HCT116 (cell line): Measurements from ENCODE around the gene PLEKHM1. TPM values are rescaled to one million over a fixed set of nuclear protein-coding genes. Genes with fewer than 3 reads are reported as not detected.
A peak's percentile ranks its signal among the peaks of the same experiment; 100 is the strongest.

Experiments
- ATAC-seq: fragments of 200-7000 bp; cut with Tn5 transposase; 2 replicates; pipeline ENCODE4 v1.9.1; 2020; ENCODE audit warnings: mild to moderate bottlenecking, moderate library complexity
- BruUV-seq: library from RNA; stranded (reverse); fragments of 400-500 nt; replicated peaks from 2 replicates; lab custom pipeline; 2021; lab: Mats Ljungman, UMichigan
- CTCF ChIA-PET: fragments of 300-600 bp; sonication (Branson Sonifier 250); formaldehyde crosslinking; loops from one replicate; lab custom pipeline; 2021; ENCODE audit warnings: antibody characterized with exemption; lab: Charles Lee
- POLR2A ChIA-PET: fragments of 300-600, 350-600 bp; sonication (Branson Sonifier 250); formaldehyde crosslinking; loops from one replicate; lab custom pipeline; 2021; ENCODE audit warnings: antibody characterized with exemption; lab: Charles Lee
- RAD21 ChIA-PET, 2 experiments: fragments of 300-600 bp; sonication (Branson Sonifier 250); formaldehyde crosslinking; loops; one replicate each; lab custom pipeline; 2023; ENCODE audit warnings: low total read pairs in 2 of 2; ENCODE audit not compliant: uncharacterized antibody in 2 of 2, unreplicated experiment in 2 of 2, low non-redundant PET in 1 of 2; lab: Charles Lee
- DNase-seq: peaks from one replicate; pipeline ENCODE4 v3.0.0-alpha.2; 2010; ENCODE audit warnings: low read depth, low spot score
- H2AFZ ChIP-seq: fragments of 200-600 bp; shearing (Covaris generic), sonication (generic); 2 replicates; pipeline ENCODE4 v1.6.1; 2017; ENCODE audit warnings: low read depth, mixed run types, mixed read lengths, antibody characterized with exemption, low read length; ENCODE audit not compliant: poor library complexity, severe bottlenecking
- H3K27ac ChIP-seq: 2 replicates; pipeline ENCODE4 v1.5.1; 2012; ENCODE audit warnings: low read depth, low read length
- H3K27me3 ChIP-seq: fragments of 200-600 bp; sonication (generic); 2 replicates; pipeline ENCODE4 v1.6.1; 2016; ENCODE audit warnings: mixed run types, low read length, mixed read lengths; ENCODE audit not compliant: insufficient read depth
- H3K36me3 ChIP-seq, 2 experiments: fragments of 200-500 bp in 1 of 2; fragments of 200-600 bp in 1 of 2; sonication (Bioruptor generic) in 1 of 2; sonication (generic) in 1 of 2; 2 replicates each; pipeline versions ENCODE4 v1.5.1 to v1.6.1; 2014 to 2016; ENCODE audit warnings: low read length in 2 of 2, inconsistent platforms in 1 of 2, mixed read lengths in 1 of 2, mixed run types in 1 of 2; ENCODE audit not compliant: insufficient read depth in 2 of 2, control insufficient read depth in 1 of 2
- H3K4me1 ChIP-seq, 2 experiments: fragments of 200-600 bp in 1 of 2; sonication (generic) in 1 of 2; 2 replicates each; pipeline versions ENCODE4 v1.5.1 to v1.6.1; 2012 to 2017; ENCODE audit warnings: low read length in 2 of 2, inconsistent platforms in 1 of 2, mild to moderate bottlenecking in 1 of 2, mixed read lengths in 1 of 2, mixed run types in 1 of 2, moderate library complexity in 1 of 2; ENCODE audit not compliant: insufficient read depth in 2 of 2, control insufficient read depth in 1 of 2
- H3K4me2 ChIP-seq: fragments of 200-600 bp; sonication (generic); 2 replicates; pipeline ENCODE4 v1.6.1; 2017; ENCODE audit warnings: mixed run types, low read length, mixed read lengths
- H3K4me3 ChIP-seq, 2 experiments: fragments of 200-600 bp in 1 of 2; sonication (generic) in 1 of 2; replicated peaks in 1 of 2; 2 replicates each; pipeline ENCODE4 v1.5.1; 2011 to 2016; ENCODE audit warnings: low read length in 2 of 2, control low read depth in 1 of 2, low read depth in 1 of 2, mild to moderate bottlenecking in 1 of 2, mixed read lengths in 1 of 2, mixed run types in 1 of 2
- H3K79me2 ChIP-seq: fragments of 200-600 bp; sonication (generic); 2 replicates; pipeline ENCODE4 v1.6.1; 2017; ENCODE audit warnings: mild to moderate bottlenecking, mixed run types, low read length, moderate library complexity, mixed read lengths; ENCODE audit not compliant: insufficient read depth
- H3K9ac ChIP-seq: fragments of 200-600 bp; sonication (generic); 2 replicates; pipeline ENCODE4 v1.6.1; 2016; ENCODE audit warnings: low read length, mixed read lengths
- H3K9me2 ChIP-seq: fragments of 200-600 bp; sonication (generic), shearing (Covaris generic); 2 replicates; pipeline ENCODE4 v1.6.1; 2017; ENCODE audit warnings: mixed run types, mild to moderate bottlenecking, moderate library complexity; ENCODE audit not compliant: insufficient read depth
- H3K9me3 ChIP-seq, 2 experiments: fragments of 200-500 bp in 1 of 2; fragments of 200-600 bp in 1 of 2; sonication (Bioruptor generic) in 1 of 2; sonication (generic) in 1 of 2; 2 replicates each; pipeline ENCODE4 v1.6.1; 2014 to 2017; ENCODE audit warnings: low read length in 2 of 2, mixed read lengths in 2 of 2, inconsistent platforms in 1 of 2, low read depth in 1 of 2, mild to moderate bottlenecking in 1 of 2, mixed run types in 1 of 2, moderate library complexity in 1 of 2; ENCODE audit not compliant: control insufficient read depth in 1 of 2, insufficient read depth in 1 of 2
- H4K20me1 ChIP-seq: fragments of 200-600 bp; sonication (generic), shearing (Covaris generic); 2 replicates; pipeline ENCODE4 v1.6.1; 2017; ENCODE audit warnings: mixed run types, mild to moderate bottlenecking, moderate library complexity; ENCODE audit not compliant: insufficient read depth
- EGR1 ChIP-seq: IDR thresholded peaks from 2 replicates; pipeline ENCODE4 v1.6.1; 2012; ENCODE audit warnings: low read depth
- ELF1 ChIP-seq: IDR thresholded peaks from 2 replicates; pipeline ENCODE4 v1.6.1; 2012; ENCODE audit warnings: low read depth, borderline replicate concordance
- EZH2 ChIP-seq: fragments of 200-600 bp; sonication (generic); IDR thresholded peaks from 2 replicates; pipeline ENCODE4 v1.6.1; 2017; ENCODE audit warnings: antibody characterized with exemption, mixed run types
- JUND ChIP-seq: IDR thresholded peaks from 2 replicates; pipeline ENCODE4 v1.6.1; 2012
- POLR2A ChIP-seq: IDR thresholded peaks from 2 replicates; pipeline ENCODE4 v1.7.0; 2011; ENCODE audit warnings: borderline replicate concordance; ENCODE audit not compliant: insufficient read depth, insufficient read length; ENCODE audit errors: extremely low read depth
- RAD21 ChIP-seq: IDR thresholded peaks from 2 replicates; pipeline ENCODE4 v1.6.1; 2012; ENCODE audit warnings: low read depth, mild to moderate bottlenecking
- SP1 ChIP-seq: IDR thresholded peaks from 2 replicates; pipeline ENCODE4 v1.6.1; 2012; ENCODE audit warnings: low read depth
- TCF7L2 ChIP-seq: IDR thresholded peaks from 2 replicates; pipeline ENCODE4 v1.7.0; 2011; ENCODE audit warnings: borderline replicate concordance, inconsistent platforms; ENCODE audit not compliant: insufficient read depth, insufficient read length; ENCODE audit errors: extremely low read depth
- YY1 ChIP-seq: IDR thresholded peaks from 2 replicates; pipeline ENCODE4 v1.6.1; 2011; ENCODE audit warnings: low read length, low read depth, moderate library complexity, mild to moderate bottlenecking; ENCODE audit not compliant: insufficient replicate concordance; ENCODE audit errors: extremely low read depth
- ZNF274 ChIP-seq: fragments of 200-500 bp; sonication (Bioruptor generic); IDR thresholded peaks from 2 replicates; pipeline ENCODE4 v1.6.1; 2014; ENCODE audit warnings: mild to moderate bottlenecking, low read depth, low read length, inconsistent platforms
- intact Hi-C: fragments of 100-400 bp; cut with micrococcal nuclease; formaldehyde crosslinking; loops from 2 replicates; pipeline ENCODE4 v1.10.0; 2022
- total RNA-seq: library from RNA; stranded (reverse); gene quantifications from one replicate; pipeline ENCODE4 v1.2.1, GENCODE V29; 2021; ENCODE audit not compliant: unreplicated experiment
- TF ChIP-seq, protein P1 (sequence below), 3 experiments: fragments of 200-600 bp in 1 of 3; sonication (generic) in 1 of 3; IDR thresholded peaks in 2 of 3; conservative IDR thresholded peaks in 1 of 3; 2 replicates each; pipeline ENCODE4 v1.5.1; 2012 to 2017; ENCODE audit warnings: low read depth in 2 of 3, low read length in 2 of 3, antibody characterized with exemption in 1 of 3, borderline replicate concordance in 1 of 3, control low read depth in 1 of 3, mild to moderate bottlenecking in 1 of 3, mixed read lengths in 1 of 3, mixed run types in 1 of 3, moderate library complexity in 1 of 3; ENCODE audit not compliant: insufficient read depth in 1 of 3
- TF ChIP-seq, protein P2 (sequence below): IDR thresholded peaks from 2 replicates; pipeline ENCODE4 v1.6.1; 2012; ENCODE audit warnings: low read depth
- TF ChIP-seq, protein P3 (sequence below): IDR thresholded peaks from 2 replicates; pipeline ENCODE4 v1.6.1; 2012

Gene PLEKHM1
- total RNA-seq, 1 experiment from 2014 or later = 32.8 TPM

DNA sequence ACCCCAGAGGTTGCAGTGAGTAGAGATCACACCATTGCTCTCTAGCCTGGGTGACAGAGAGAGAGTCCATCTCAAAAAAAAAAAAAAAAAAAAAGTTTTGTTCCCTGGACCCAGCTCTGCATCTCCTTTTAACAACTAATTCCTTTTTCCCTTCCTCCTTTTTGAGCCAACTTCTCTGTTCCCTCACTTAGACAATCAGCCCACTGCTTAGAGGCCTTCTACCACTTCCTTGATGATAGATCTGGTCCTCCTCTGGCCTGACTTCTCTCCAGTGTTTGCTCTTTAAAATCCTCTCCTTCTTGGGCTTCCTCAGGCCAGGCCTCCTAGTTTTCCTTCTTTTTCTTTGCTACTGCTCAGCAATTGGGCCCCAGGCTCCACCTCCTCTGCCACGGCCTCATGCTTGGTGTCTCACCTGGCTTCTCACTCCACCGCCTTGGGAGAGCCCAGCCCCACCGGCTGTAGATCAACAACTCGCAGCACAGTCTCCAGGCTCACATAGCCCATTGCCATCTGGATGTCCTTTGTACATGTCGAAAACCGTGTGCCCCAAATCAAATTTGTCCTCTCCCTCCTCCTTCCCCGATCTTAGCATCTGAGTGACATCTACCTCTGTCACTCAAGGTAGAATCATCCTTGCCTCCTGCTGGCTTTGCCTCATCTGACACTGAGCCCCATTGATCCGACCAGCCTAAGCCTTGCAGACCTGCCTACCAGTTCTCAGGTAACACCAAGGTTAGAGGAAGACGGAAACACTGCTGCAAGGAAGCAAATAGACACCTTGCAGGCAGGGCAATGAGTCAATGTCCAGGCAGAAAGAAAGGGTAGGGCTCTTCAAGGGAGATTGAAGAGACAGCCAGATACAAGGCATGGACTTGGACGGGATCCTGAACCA, 75.3 kb downstream of the PLEKHM1 start:
- TF ChIP-seq EGR1 (no peak), JUND (no peak), ELF1 (no peak), RAD21 (no peak), ZNF274 (no peak), TCF7L2 (no peak), POLR2A (no peak), SP1 (no peak), EZH2 (no peak), YY1 (no peak)
- TF ChIP-seq, protein P1, sequence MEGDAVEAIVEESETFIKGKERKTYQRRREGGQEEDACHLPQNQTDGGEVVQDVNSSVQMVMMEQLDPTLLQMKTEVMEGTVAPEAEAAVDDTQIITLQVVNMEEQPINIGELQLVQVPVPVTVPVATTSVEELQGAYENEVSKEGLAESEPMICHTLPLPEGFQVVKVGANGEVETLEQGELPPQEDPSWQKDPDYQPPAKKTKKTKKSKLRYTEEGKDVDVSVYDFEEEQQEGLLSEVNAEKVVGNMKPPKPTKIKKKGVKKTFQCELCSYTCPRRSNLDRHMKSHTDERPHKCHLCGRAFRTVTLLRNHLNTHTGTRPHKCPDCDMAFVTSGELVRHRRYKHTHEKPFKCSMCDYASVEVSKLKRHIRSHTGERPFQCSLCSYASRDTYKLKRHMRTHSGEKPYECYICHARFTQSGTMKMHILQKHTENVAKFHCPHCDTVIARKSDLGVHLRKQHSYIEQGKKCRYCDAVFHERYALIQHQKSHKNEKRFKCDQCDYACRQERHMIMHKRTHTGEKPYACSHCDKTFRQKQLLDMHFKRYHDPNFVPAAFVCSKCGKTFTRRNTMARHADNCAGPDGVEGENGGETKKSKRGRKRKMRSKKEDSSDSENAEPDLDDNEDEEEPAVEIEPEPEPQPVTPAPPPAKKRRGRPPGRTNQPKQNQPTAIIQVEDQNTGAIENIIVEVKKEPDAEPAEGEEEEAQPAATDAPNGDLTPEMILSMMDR (IDR thresholded peaks at IDR 0.05 in 2 of 3, conservative IDR thresholded peaks at IDR 0.05 in 1 of 3; ENCODE audit: borderline replicate concordance in 1 of 3, insufficient read depth in 1 of 3, low read depth in 2 of 3, low read length in 2 of 3) = no peak
- TF ChIP-seq, protein P2, sequence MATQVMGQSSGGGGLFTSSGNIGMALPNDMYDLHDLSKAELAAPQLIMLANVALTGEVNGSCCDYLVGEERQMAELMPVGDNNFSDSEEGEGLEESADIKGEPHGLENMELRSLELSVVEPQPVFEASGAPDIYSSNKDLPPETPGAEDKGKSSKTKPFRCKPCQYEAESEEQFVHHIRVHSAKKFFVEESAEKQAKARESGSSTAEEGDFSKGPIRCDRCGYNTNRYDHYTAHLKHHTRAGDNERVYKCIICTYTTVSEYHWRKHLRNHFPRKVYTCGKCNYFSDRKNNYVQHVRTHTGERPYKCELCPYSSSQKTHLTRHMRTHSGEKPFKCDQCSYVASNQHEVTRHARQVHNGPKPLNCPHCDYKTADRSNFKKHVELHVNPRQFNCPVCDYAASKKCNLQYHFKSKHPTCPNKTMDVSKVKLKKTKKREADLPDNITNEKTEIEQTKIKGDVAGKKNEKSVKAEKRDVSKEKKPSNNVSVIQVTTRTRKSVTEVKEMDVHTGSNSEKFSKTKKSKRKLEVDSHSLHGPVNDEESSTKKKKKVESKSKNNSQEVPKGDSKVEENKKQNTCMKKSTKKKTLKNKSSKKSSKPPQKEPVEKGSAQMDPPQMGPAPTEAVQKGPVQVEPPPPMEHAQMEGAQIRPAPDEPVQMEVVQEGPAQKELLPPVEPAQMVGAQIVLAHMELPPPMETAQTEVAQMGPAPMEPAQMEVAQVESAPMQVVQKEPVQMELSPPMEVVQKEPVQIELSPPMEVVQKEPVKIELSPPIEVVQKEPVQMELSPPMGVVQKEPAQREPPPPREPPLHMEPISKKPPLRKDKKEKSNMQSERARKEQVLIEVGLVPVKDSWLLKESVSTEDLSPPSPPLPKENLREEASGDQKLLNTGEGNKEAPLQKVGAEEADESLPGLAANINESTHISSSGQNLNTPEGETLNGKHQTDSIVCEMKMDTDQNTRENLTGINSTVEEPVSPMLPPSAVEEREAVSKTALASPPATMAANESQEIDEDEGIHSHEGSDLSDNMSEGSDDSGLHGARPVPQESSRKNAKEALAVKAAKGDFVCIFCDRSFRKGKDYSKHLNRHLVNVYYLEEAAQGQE = no peak
- TF ChIP-seq, protein P3, sequence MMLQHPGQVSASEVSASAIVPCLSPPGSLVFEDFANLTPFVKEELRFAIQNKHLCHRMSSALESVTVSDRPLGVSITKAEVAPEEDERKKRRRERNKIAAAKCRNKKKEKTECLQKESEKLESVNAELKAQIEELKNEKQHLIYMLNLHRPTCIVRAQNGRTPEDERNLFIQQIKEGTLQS = no peak
- TF ChIP-seq, all 23 proteins: peak for 0
- Histone ChIP-seq H3K9me2 (no peaks in the 10 kb centered on the region), H3K4me1 (peaks cover 8 to 22% of the 10 kb centered on the region in 2 experiments; a peak in 2 of 4 replicates), H3K27ac (no peak overlapping the region), H2AFZ (no peak overlapping the region), H3K36me3 (peaks cover 0 to 3% of the 10 kb centered on the region in 2 experiments; a peak in 1 of 4 replicates), H3K9ac (no peak overlapping the region), H3K4me3 (no peak overlapping the region), H3K79me2 (peaks cover 52% of the 10 kb centered on the region), H3K9me3 (no peaks in the 10 kb centered on the region), H4K20me1 (no peaks in the 10 kb centered on the region), H3K4me2 (no peak overlapping the region), H3K27me3 (no peaks in the 10 kb centered on the region)
- no TSS peak for BruUV-seq
- intact Hi-C loops = no loop called here
- POLR2A ChIA-PET = no interaction called here
- DNase-seq = no peak
- CTCF ChIA-PET = interaction anchor here (0.9 kb wide), 1 partner anchor 20 kb away, joined by 3 read pairs; no protein-coding TSS in a partner anchor
- RAD21 ChIA-PET = no interaction called here
- ATAC-seq = 0 out of 2 replicates have a peak, but pooled peaks have one; percentile 23
